Smooth muscle cell of the coronary artery (primary cell): ENCODE data around the gene COL6A5. TPM values are rescaled to one million over a fixed set of nuclear protein-coding genes. Genes with fewer than 3 reads are reported as not detected.

Experiments used
- total RNA-seq: library from RNA; depleted of rRNA; stranded (reverse); fragments of >200 nt; gene quantifications from 2 replicates; pipeline ENCODE4 v1.2.3, GENCODE V29; 2014; ENCODE audit warnings: low replicate concordance

Gene COL6A5
- 0.12 TPM in 1 of 2 replicates, not detected in the other for total RNA-seq

DNA sequence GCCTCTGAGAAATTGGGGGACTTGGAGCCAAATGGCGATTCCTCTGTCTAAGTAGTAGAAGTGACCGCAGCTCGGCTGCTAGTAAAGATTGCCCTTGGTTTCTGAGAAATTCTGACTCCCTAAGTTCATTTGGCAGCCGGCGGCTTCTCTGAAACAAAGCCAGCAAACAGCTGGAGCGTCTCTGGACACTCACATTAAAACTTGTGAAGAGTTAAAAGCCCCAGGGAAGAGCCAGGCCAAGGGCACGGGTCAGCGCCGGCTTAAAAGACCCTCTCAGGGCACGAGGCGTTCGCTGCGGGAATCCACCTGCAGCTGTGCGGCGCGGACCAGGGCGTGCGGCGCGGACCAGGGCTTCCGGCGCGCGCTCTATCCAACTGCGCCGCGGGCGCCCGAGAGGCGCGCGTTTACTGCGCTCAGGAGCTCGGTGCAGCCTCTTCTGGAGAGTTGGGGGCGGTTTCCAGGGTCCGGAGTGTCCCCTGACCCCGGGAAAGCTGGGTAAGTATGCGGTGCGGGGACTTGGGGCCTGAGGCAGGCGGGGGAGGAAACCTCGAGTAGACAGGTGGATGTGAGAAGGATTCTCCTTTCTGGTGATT is at the start of gene COL6A5:
TSS of gene COL6A5 (plus strand) at position 186 of the 593 bp plus-strand sequence. CDS start 27,967 bp downstream, outside the sequence.

GRCh38 chr3:130516645-130517512 is 171.4 kb downstream of the COL6A5 start, which contains the start of gene COL6A6:
Gene COL6A6 (plus strand): TSS chr3:130517177. CDS start chr3:130560365, 43,188 bp downstream.

Other genes with a start within 250 kb of the COL6A5 start
- gene COL6A6, start 171.5 kb downstream of the COL6A5 start, total RNA-seq, result 0.08 and 1.6 TPM in 2 replicates